WTC11 (cell line): ENCODE measurements around the gene CGB8. TPM values are rescaled to one million over a fixed set of nuclear protein-coding genes. Genes with fewer than 3 reads are reported as not detected.

ENCODE experiments used
- ATAC-seq: fragments of 200-7000 bp; cut with Tn5 transposase; 2 replicates; pipeline ENCODE4 v1.10.0; 2021; ENCODE audit warnings: mild to moderate bottlenecking, moderate library complexity
- CTCF ChIA-PET: fragments of 300-600 bp; sonication (Branson Sonifier 250); formaldehyde crosslinking; loops from one replicate; lab custom pipeline; 2021; ENCODE audit warnings: antibody characterized with exemption; lab: Charles Lee
- POLR2A ChIA-PET: fragments of 350-600 bp; sonication (Branson Sonifier 250); formaldehyde crosslinking; loops from one replicate; lab custom pipeline; 2021; ENCODE audit warnings: antibody characterized with exemption; lab: Charles Lee
- DNase-seq: peaks from one replicate; pipeline ENCODE4 v3.0.0; 2021; ENCODE audit warnings: low spot score
- H3K27ac Mint-ChIP-seq: 2 replicates; pipeline ENCODE4 v1.8.0; 2021; ENCODE audit warnings: mixed read lengths
- H3K27me3 Mint-ChIP-seq: 2 replicates; pipeline ENCODE4 v1.8.0; 2021; ENCODE audit warnings: low read depth, mild to moderate bottlenecking, moderate library complexity, mixed read lengths
- H3K36me3 Mint-ChIP-seq: 2 replicates; pipeline ENCODE4 v1.8.0; 2021; ENCODE audit warnings: mixed read lengths
- H3K4me1 Mint-ChIP-seq: 2 replicates; pipeline ENCODE4 v1.8.0; 2022; ENCODE audit warnings: mixed read lengths
- H3K4me3 Mint-ChIP-seq: 2 replicates; pipeline ENCODE4 v1.8.0; 2021; ENCODE audit warnings: mild to moderate bottlenecking, moderate library complexity, mixed read lengths
- H3K9me3 Mint-ChIP-seq: 2 replicates; pipeline ENCODE4 v1.8.0; 2021; ENCODE audit warnings: mixed read lengths
- AFF4 ChIP-seq: sonication (generic); formaldehyde crosslinking; IDR thresholded peaks from 2 replicates; pipeline ENCODE4 v1.8.1; 2023; ENCODE audit warnings: mild to moderate bottlenecking, missing genetic modification reagents, borderline replicate concordance
- ATF1 ChIP-seq: sonication (generic); formaldehyde crosslinking; IDR thresholded peaks from 2 replicates; pipeline ENCODE4 v1.8.1; 2023; ENCODE audit warnings: mild to moderate bottlenecking, moderate library complexity, missing genetic modification reagents
- E2F5 ChIP-seq: sonication (generic); formaldehyde crosslinking; IDR thresholded peaks from 2 replicates; pipeline ENCODE4 v1.8.1; 2022; ENCODE audit warnings: mild to moderate bottlenecking, moderate library complexity, missing genetic modification reagents
- EMX1 ChIP-seq: fragments of 250-450 bp; sonication (Bioruptor Pico); IDR thresholded peaks from 2 replicates; pipeline ENCODE4 v1.8.0; 2021; ENCODE audit warnings: mild to moderate bottlenecking
- ETV6 ChIP-seq: sonication (generic); formaldehyde crosslinking; IDR thresholded peaks from 2 replicates; pipeline ENCODE4 v1.8.1; 2022; ENCODE audit warnings: mild to moderate bottlenecking, missing genetic modification reagents
- HMGA2 ChIP-seq: fragments of 250-450 bp; sonication (Bioruptor Pico); IDR thresholded peaks from 2 replicates; pipeline ENCODE4 v1.4.0; 2021; ENCODE audit warnings: mild to moderate bottlenecking, moderate library complexity
- IRF2 ChIP-seq: sonication (generic); formaldehyde crosslinking; IDR thresholded peaks from 2 replicates; pipeline ENCODE4 v1.8.0; 2022; ENCODE audit warnings: low read depth, missing genetic modification reagents, borderline replicate concordance
- JUN ChIP-seq: sonication (generic); formaldehyde crosslinking; IDR thresholded peaks from 2 replicates; pipeline ENCODE4 v1.8.0; 2023; ENCODE audit warnings: mild to moderate bottlenecking, missing genetic modification reagents
- MYBL2 ChIP-seq: sonication (generic); formaldehyde crosslinking; IDR thresholded peaks from 2 replicates; pipeline ENCODE4 v1.8.1; 2023; ENCODE audit warnings: mild to moderate bottlenecking, moderate library complexity, missing genetic modification reagents
- PRDM15 ChIP-seq: sonication (generic); formaldehyde crosslinking; IDR thresholded peaks from 2 replicates; pipeline ENCODE4 v1.8.0; 2022; ENCODE audit warnings: missing genetic modification reagents
- PREB ChIP-seq: sonication (generic); formaldehyde crosslinking; IDR thresholded peaks from 2 replicates; pipeline ENCODE4 v1.8.1; 2022; ENCODE audit warnings: mild to moderate bottlenecking, missing genetic modification reagents, moderate library complexity, borderline replicate concordance
- SP1 ChIP-seq: sonication (generic); formaldehyde crosslinking; conservative IDR thresholded peaks from 2 replicates; pipeline ENCODE4 v1.8.1; 2022; ENCODE audit warnings: missing genetic modification reagents
- USF1 ChIP-seq: sonication (generic); formaldehyde crosslinking; IDR thresholded peaks from 2 replicates; pipeline ENCODE4 v1.8.0; 2022; ENCODE audit warnings: mild to moderate bottlenecking, missing genetic modification reagents
- ZMAT4 ChIP-seq: fragments of 250-450 bp; sonication (Bioruptor Pico); IDR thresholded peaks from 2 replicates; pipeline ENCODE4 v1.9.0; 2021; ENCODE audit warnings: mild to moderate bottlenecking
- ZNF219 ChIP-seq: sonication (generic); formaldehyde crosslinking; IDR thresholded peaks from 2 replicates; pipeline ENCODE4 v1.8.0; 2023; ENCODE audit warnings: missing genetic modification reagents, mild to moderate bottlenecking, borderline replicate concordance
- ZNF532 ChIP-seq: fragments of 250-450 bp; sonication (Bioruptor Pico); IDR thresholded peaks from 2 replicates; pipeline ENCODE4 v1.9.0; 2021; ENCODE audit warnings: mild to moderate bottlenecking, borderline replicate concordance
- total RNA-seq: library from RNA; stranded (reverse); gene quantifications from 3 replicates; pipeline ENCODE4 v1.2.3, GENCODE V29; 2021

CGB8 gene
- total RNA-seq, 1 experiment from 2014 or later = 0.31 TPM

GRCh38 chr19:49064768-49065611, 16.1 kb upstream of the CGB8 start, which contains the start of gene NTF4:
NTF4 (minus strand) TSS chr19:49064818; CDS start chr19:49061997, 2,821 bp downstream.
- no peak within 1 kb of the TSS for H3K27ac Mint-ChIP-seq
- H3K9me3 Mint-ChIP-seq = peaks cover 8% of the 10 kb centered on the region
- TF ChIP-seq PREB (CRISPR knock-in tag) = no peak
- peak; percentile 33; the same call in 1 of the 2 replicates for TF ChIP-seq PRDM15
- TF ChIP-seq USF1 = no peak
- TF ChIP-seq ZNF532 (CRISPR knock-in tag) = no peak
- no peak for TF ChIP-seq SP1
- no peak for TF ChIP-seq EMX1 (CRISPR knock-in tag)
- TF ChIP-seq E2F5 (CRISPR knock-in tag) = no peak
- peaks cover 79% of the 10 kb centered on the region for H3K27me3 Mint-ChIP-seq
- H3K36me3 Mint-ChIP-seq = no peaks in the 10 kb centered on the region; the same call in 1 of the 2 replicates
- peak within 1 kb of the TSS; percentile 66 for H3K4me3 Mint-ChIP-seq
- DNase-seq (peak; percentile 78), ATAC-seq (peak; percentile 73)
- H3K4me1 Mint-ChIP-seq = peaks cover 33% of the 10 kb centered on the region
- ChIA-PET POLR2A (interaction anchor here (1.1 to 1.3 kb wide), 2 partner anchors 84 to 145 kb away, joined by 3 to 4 read pairs; no protein-coding TSS in a partner anchor), CTCF (interaction anchor here (0.8 to 4.6 kb wide), 12 partner anchors 8 to 134 kb away, joined by 3 to 26 read pairs (median 8); partner anchors contain the start of genes CGB7, GYS1, LIN7B and RUVBL2)

GRCh38 chr19:49064029-49064629, 15.2 kb upstream of the CGB8 start:
- ATAC-seq = peak; percentile 42
- H3K27me3 Mint-ChIP-seq = peaks cover 79% of the 10 kb centered on the region
- H3K9me3 Mint-ChIP-seq = peaks cover 2% of the 10 kb centered on the region
- peaks cover 33% of the 10 kb centered on the region for H3K4me1 Mint-ChIP-seq
- POLR2A ChIA-PET = interaction anchor here (1.3 kb wide), 1 partner anchor 85 kb away, joined by 4 read pairs; no protein-coding TSS in a partner anchor
- H3K36me3 Mint-ChIP-seq = no peaks in the 10 kb centered on the region; the same call in 1 of the 2 replicates
- peak overlapping the region; percentile 59 for H3K4me3 Mint-ChIP-seq
- no peak overlapping the region for H3K27ac Mint-ChIP-seq
- CTCF ChIA-PET = interaction anchor here (0.5 to 4.6 kb wide), 10 partner anchors 7 to 135 kb away, joined by 3 to 26 read pairs (median 14); partner anchors contain the start of genes CGB2, CGB7, GYS1 and RUVBL2
- peak; percentile 45 for DNase-seq
- TF ChIP-seq MYBL2 (CRISPR knock-in tag) (no peak), HMGA2 (CRISPR knock-in tag) (no peak), ATF1 (CRISPR knock-in tag) (no peak), ETV6 (CRISPR knock-in tag) (no peak), AFF4 (CRISPR knock-in tag) (no peak), JUN (CRISPR knock-in tag) (no peak), IRF2 (CRISPR knock-in tag) (no peak), ZMAT4 (CRISPR knock-in tag) (no peak), ZNF219 (CRISPR knock-in tag) (no peak)
